C4-2B (cell line): ENCODE results near the gene INPP5K.

Source experiments
- CTCF ChIP-seq: fragments of 450-650 bp; conservative IDR thresholded peaks from 2 replicates; pipeline ENCODE4 v1.5.1; 2017; ENCODE audit warnings: mild to moderate bottlenecking
- ZFX ChIP-seq: fragments of 450-650 bp; IDR thresholded peaks from 2 replicates; pipeline ENCODE4 v1.6.1; 2017

GRCh38 chr17:1555651-1556471, 39.4 kb upstream of the INPP5K start:
- TF ChIP-seq CTCF = no peak
- no peak for TF ChIP-seq ZFX
